SK-N-SH treated with all-trans-retinoic acid at 6 μM for 48 hours (cell line): ENCODE results near the gene WNK1.

ENCODE experiments used
- ATAC-seq: fragments of 200-7000 bp; cut with Tn5 transposase; 3 replicates; pipeline ENCODE4 v1.9.1; 2020; ENCODE audit warnings: mild to moderate bottlenecking, moderate library complexity
- ARNTL ChIP-seq: fragments of 450-650 bp; formaldehyde crosslinking; IDR thresholded peaks from 2 replicates; pipeline ENCODE4 v1.5.0; 2020; ENCODE audit warnings: low read depth, mild to moderate bottlenecking, moderate library complexity, borderline replicate concordance
- CREB5 ChIP-seq: fragments of 250-450 bp; sonication (Bioruptor Pico); IDR thresholded peaks from 2 replicates; pipeline ENCODE4 v1.5.1; 2020; ENCODE audit warnings: low read depth, mild to moderate bottlenecking, moderate library complexity
- CSDC2 ChIP-seq: fragments of 250-450 bp; sonication (Bioruptor Pico); IDR thresholded peaks from 2 replicates; pipeline ENCODE4 v1.5.0; 2020; ENCODE audit warnings: mild to moderate bottlenecking, moderate library complexity
- CSRNP3 ChIP-seq: fragments of 250-450 bp; sonication (Bioruptor Pico); IDR thresholded peaks from 2 replicates; pipeline ENCODE4 v1.5.1; 2021; ENCODE audit warnings: mild to moderate bottlenecking, moderate library complexity
- ESRRG ChIP-seq: fragments of 250-450 bp; sonication (Bioruptor Pico); IDR thresholded peaks from 2 replicates; pipeline ENCODE4 v1.6.1; 2021; ENCODE audit warnings: mild to moderate bottlenecking
- ISL1 ChIP-seq: fragments of 250-450 bp; sonication (Bioruptor Pico); IDR thresholded peaks from 2 replicates; pipeline ENCODE4 v2.1.2; 2022; ENCODE audit warnings: mild to moderate bottlenecking, moderate library complexity
- OSR1 ChIP-seq: fragments of 250-450 bp; sonication (Bioruptor Pico); IDR thresholded peaks from 2 replicates; pipeline ENCODE4 v1.8.0; 2022; ENCODE audit warnings: moderate library complexity, mild to moderate bottlenecking, inconsistent platforms
- PATZ1 ChIP-seq: fragments of 250-450 bp; sonication (Bioruptor Pico); IDR thresholded peaks from 2 replicates; pipeline ENCODE4 v1.8.0; 2020; ENCODE audit warnings: mild to moderate bottlenecking, moderate library complexity, borderline replicate concordance
- POU6F1 ChIP-seq: fragments of 250-450 bp; sonication (Bioruptor Pico); IDR thresholded peaks from 2 replicates; pipeline ENCODE4 v1.8.0; 2021; ENCODE audit warnings: low read depth, mild to moderate bottlenecking, moderate library complexity, borderline replicate concordance
- PPARA ChIP-seq: fragments of 250-450 bp; sonication (Bioruptor Pico); IDR thresholded peaks from 2 replicates; pipeline ENCODE4 v1.5.0; 2020; ENCODE audit warnings: mild to moderate bottlenecking, borderline replicate concordance
- SNAI2 ChIP-seq: fragments of 250-450 bp; sonication (Bioruptor Pico); IDR thresholded peaks from 2 replicates; pipeline ENCODE4 v1.5.0; 2020; ENCODE audit warnings: mild to moderate bottlenecking, moderate library complexity
- TCF4 ChIP-seq: fragments of 250-450 bp; sonication (Bioruptor Pico); IDR thresholded peaks from 2 replicates; pipeline ENCODE4 v1.8.0; 2021; ENCODE audit warnings: mild to moderate bottlenecking, moderate library complexity, borderline replicate concordance
- TOX ChIP-seq: fragments of 250-450 bp; sonication (Bioruptor Pico); IDR thresholded peaks from 2 replicates; pipeline ENCODE4 v1.8.0; 2021; ENCODE audit warnings: mild to moderate bottlenecking, moderate library complexity, borderline replicate concordance
- TSHZ2 ChIP-seq: fragments of 250-450 bp; sonication (Bioruptor Pico); IDR thresholded peaks from 2 replicates; pipeline ENCODE4 v1.5.0; 2020; ENCODE audit warnings: mild to moderate bottlenecking, moderate library complexity
- ZFP3 ChIP-seq: fragments of 250-450 bp; sonication (Bioruptor Pico); IDR thresholded peaks from 2 replicates; pipeline ENCODE4 v1.5.0; 2020; ENCODE audit warnings: mild to moderate bottlenecking, moderate library complexity
- ZNF565 ChIP-seq: fragments of 450-650 bp; formaldehyde crosslinking; conservative IDR thresholded peaks from 2 replicates; pipeline ENCODE4 v1.5.0; 2020; ENCODE audit warnings: low read depth, mild to moderate bottlenecking, moderate library complexity
- ZNF70 ChIP-seq: fragments of 450-650 bp; formaldehyde crosslinking; IDR thresholded peaks from 2 replicates; pipeline ENCODE4 v1.5.0; 2020; ENCODE audit warnings: mild to moderate bottlenecking, moderate library complexity
- ZNF8 ChIP-seq: fragments of 450-650 bp; formaldehyde crosslinking; IDR thresholded peaks from 2 replicates; pipeline ENCODE4 v1.5.0; 2020; ENCODE audit warnings: mild to moderate bottlenecking, moderate library complexity

Gene WNK1

GRCh38 chr12:770479-770878 is 18.1 kb downstream of the WNK1 start:
- no peak for TF ChIP-seq TCF4 (CRISPR knock-in tag)
- no peak for TF ChIP-seq OSR1
- TF ChIP-seq ZNF8, result no peak
- no peak for TF ChIP-seq TSHZ2 (CRISPR knock-in tag)
- no peak for ATAC-seq

- ATAC-seq, result no peak
- TF ChIP-seq ARNTL (CRISPR knock-in tag) (no peak), ZNF70 (CRISPR knock-in tag) (no peak), OSR1 (no peak), CSRNP3 (no peak), POU6F1 (CRISPR knock-in tag) (no peak), CSDC2 (CRISPR knock-in tag) (no peak), PPARA (CRISPR knock-in tag) (no peak), PATZ1 (CRISPR knock-in tag) (no peak), ZNF8 (no peak), TOX (CRISPR knock-in tag) (no peak), ESRRG (CRISPR knock-in tag) (no peak), TSHZ2 (CRISPR knock-in tag) (no peak), ZNF565 (no peak), SNAI2 (CRISPR knock-in tag) (no peak), ZFP3 (no peak), TCF4 (CRISPR knock-in tag) (no peak), CREB5 (CRISPR knock-in tag) (no peak), ISL1 (CRISPR knock-in tag) (no peak)
Measured at GRCh38 chr12:772056-772697, 19.8 kb downstream of the WNK1 start.
